Measurements from ENCODE around the gene INPP5B. TPM values are rescaled to one million over a fixed set of nuclear protein-coding genes. Genes with fewer than 3 reads are reported as not detected.

INPP5B gene
- total RNA-seq, 3 donors from 2014 or later: 21.5 to 37.9 (median 28.1) TPM

GRCh38 chr1:37821481-37821880, 125.4 kb downstream of the INPP5B start:
- TF ChIP-seq CTCF (IDR thresholded peaks at IDR 0.05): no peak
- H3K36me3 ChIP-seq (ENCODE audit: low read depth): peaks cover 5% of the 10 kb centered on the region

GRCh38 chr1:37817481-37817880, 129.4 kb downstream of the INPP5B start:
- H3K9me3 ChIP-seq: no peaks in the 10 kb centered on the region
- H3K4me3 ChIP-seq: no peak overlapping the region
- no peaks in the 10 kb centered on the region for H3K4me1 ChIP-seq (ENCODE audit: low read depth)
- peaks cover 5% of the 10 kb centered on the region for H3K36me3 ChIP-seq (ENCODE audit: low read depth)
- intact Hi-C loops (cut with DNase I, micrococcal nuclease): no loop called here
- ATAC-seq: peak; percentile 41
- TF ChIP-seq CTCF (IDR thresholded peaks at IDR 0.05): no peak
- DNase-seq: peak in 1 of 3 donors; percentile 26

More at GRCh38 chr1:37821481-37821880, 125.4 kb downstream of the INPP5B start:
- no peaks in the 10 kb centered on the region for H3K4me1 ChIP-seq (ENCODE audit: low read depth)
- H3K4me3 ChIP-seq: no peak overlapping the region
- ATAC-seq: no peak
- intact Hi-C loops (cut with DNase I, micrococcal nuclease): no loop called here
- no peak for DNase-seq
- no peaks in the 10 kb centered on the region for H3K9me3 ChIP-seq

GRCh38 chr1:37814252-37814651, 132.6 kb downstream of the INPP5B start:
- ATAC-seq (no peak), DNase-seq (no peak)
- H3K4me3 ChIP-seq: no peak overlapping the region
- H3K9me3 ChIP-seq: no peaks in the 10 kb centered on the region
- no peak for TF ChIP-seq CTCF (IDR thresholded peaks at IDR 0.05)
- H3K36me3 ChIP-seq (ENCODE audit: low read depth): no peaks in the 10 kb centered on the region
- intact Hi-C loops (cut with DNase I, micrococcal nuclease): no loop called here
- peaks cover 2% of the 10 kb centered on the region for H3K4me1 ChIP-seq (ENCODE audit: low read depth)

GRCh38 chr1:37813529-37814145, 133.2 kb downstream of the INPP5B start:
- H3K4me1 ChIP-seq (ENCODE audit: low read depth): peaks cover 8% of the 10 kb centered on the region
- DNase-seq (no peak), ATAC-seq (no peak)
- H3K36me3 ChIP-seq (ENCODE audit: low read depth): no peaks in the 10 kb centered on the region
- no peak for TF ChIP-seq CTCF (IDR thresholded peaks at IDR 0.05)
- intact Hi-C loops (cut with DNase I, micrococcal nuclease): no loop called here
- H3K4me3 ChIP-seq: no peak overlapping the region
- no peaks in the 10 kb centered on the region for H3K9me3 ChIP-seq

- ATAC-seq (peak; percentile 60), DNase-seq (peak; percentile 71 to 78 (median 74))
- TF ChIP-seq CTCF (IDR thresholded peaks at IDR 0.05): peak; percentile 77
- no peaks in the 10 kb centered on the region for H3K9me3 ChIP-seq
- intact Hi-C loops (cut with DNase I, micrococcal nuclease): no loop called here
- peaks cover 16% of the 10 kb centered on the region for H3K4me1 ChIP-seq (ENCODE audit: low read depth)
- no peak overlapping the region for H3K4me3 ChIP-seq
- no peaks in the 10 kb centered on the region for H3K36me3 ChIP-seq (ENCODE audit: low read depth)
These were observed 135.7 kb downstream of the INPP5B start for GRCh38 chr1:37811027-37811655.

Other genes with a start within 250 kb of the INPP5B start
- 10 to 100 TPM; 45.3 to 74.4 (median 66.0) TPM for gene EPHA10, start 181.9 kb downstream of the INPP5B start, total RNA-seq
- gene MANEAL, start 153.2 kb downstream of the INPP5B start, total RNA-seq: 1 to 10 TPM; 5.4 to 7.6 (median 6.5) TPM
- 10 to 100 TPM; 29.2 to 39.0 (median 34.2) TPM for gene C1orf122, start 139.3 kb downstream of the INPP5B start, total RNA-seq
- 10 to 100 TPM; 13.3 to 13.9 (median 13.4) TPM for gene YRDC, start 138.8 kb downstream of the INPP5B start, total RNA-seq
- 10 to 100 TPM; 30.6 to 42.8 (median 35.2) TPM for gene MTF1, start 87.5 kb downstream of the INPP5B start, total RNA-seq
- gene SF3A3, start 43.0 kb upstream of the INPP5B start, total RNA-seq: 10 to 100 TPM; 38.3 to 47.1 (median 44.7) TPM
- 10 to 100 TPM in 1 of 3 donors, 1 to 10 TPM in 2; 2.0 to 34.1 (median 8.7) TPM for gene FHL3, start 58.5 kb upstream of the INPP5B start, total RNA-seq
- gene UTP11, start 65.7 kb upstream of the INPP5B start, total RNA-seq: 10 to 100 TPM; 13.7 to 35.7 (median 15.3) TPM
- not detected for gene POU3F1, start 99.7 kb upstream of the INPP5B start, total RNA-seq